Sigmoid colon (tissue), 7 donors: ENCODE measurements around the gene MRPS11. TPM values are rescaled to one million over a fixed set of nuclear protein-coding genes. Genes with fewer than 3 reads are reported as not detected.

Experiments
- DNase-seq: peaks from one replicate; pipeline ENCODE4 v3.0.0-alpha.2; 2019
- H3K27ac ChIP-seq, 4 donors: fragments of 200-600 bp; sonication (generic); one replicate each; pipeline ENCODE4 v1.5.1; 2016 to 2019; ENCODE audit warnings: mild to moderate bottlenecking in 1 of 4
- H3K27me3 ChIP-seq, 3 donors: fragments of 200-600 bp; sonication (generic); one replicate each; pipeline ENCODE4 v1.5.1; 2019; ENCODE audit warnings: mild to moderate bottlenecking in 1 of 3
- H3K36me3 ChIP-seq, 4 donors: fragments of 200-600 bp; sonication (generic); one replicate each; pipeline ENCODE4 v1.5.1; 2016 to 2019
- H3K4me1 ChIP-seq, 4 donors: fragments of 200-600 bp; sonication (generic); one replicate each; pipeline ENCODE4 v1.5.1; 2017 to 2019
- H3K4me3 ChIP-seq, 4 donors: fragments of 200-600 bp; sonication (generic); one replicate each; pipeline ENCODE4 v1.5.1; 2017 to 2019; ENCODE audit warnings: mild to moderate bottlenecking in 2 of 4, moderate library complexity in 1 of 4
- H3K9me3 ChIP-seq, 4 donors: fragments of 200-600 bp in 3 of 4; sonication (generic) in 3 of 4; one replicate each; pipeline versions ENCODE4 v1.5.1 to v1.6.1; 2013 to 2019
- EP300 ChIP-seq, 4 donors: sonication (generic); formaldehyde crosslinking; IDR thresholded peaks; one replicate each; pipeline ENCODE4 v1.6.1; 2017; ENCODE audit warnings: antibody characterized with exemption in 4 of 4
- POLR2A ChIP-seq, 2 donors: fragments of 450-650 bp; IDR thresholded peaks; one replicate each; pipeline ENCODE4 v1.6.1; 2016; ENCODE audit warnings: antibody characterized with exemption in 2 of 2, mild to moderate bottlenecking in 2 of 2, moderate library complexity in 2 of 2
- POLR2AphosphoS5 ChIP-seq, 4 donors: sonication (generic); formaldehyde crosslinking; IDR thresholded peaks; one replicate each; pipeline ENCODE4 v1.6.1; 2017; ENCODE audit warnings: antibody characterized with exemption in 4 of 4
- WGBS, 2 donors: extraction: QIAGEN DNeasy Blood & Tissue Kit; methylation state at CpG; one replicate each; pipeline ENCODE4 v1.1.7; 2013; 5-methylcytosine and 5-hydroxymethylcytosine counted together
- intact Hi-C: fragments of 100-400 bp; cut with DNase I; formaldehyde crosslinking; loops from one replicate; pipeline ENCODE4 v1.15.1; 2023
- polyA plus RNA-seq, 3 donors: library from polyadenylated mRNA; stranded (reverse); fragments of 200-250 nt; gene quantifications; one replicate each; pipeline ENCODE4 v1.2.3, GENCODE V29; 2013
- total RNA-seq, 4 donors: library from RNA; depleted of rRNA; stranded (reverse); fragments of >200 nt; gene quantifications; one replicate each; pipeline ENCODE4 v1.1.0, GENCODE V29; 2016
- TF ChIP-seq, protein P1 (sequence below), 4 experiments: fragments of 450-650 bp in 3 of 4; fragments of 200-600 bp in 1 of 4; IDR thresholded peaks; one replicate each; pipeline ENCODE4 v1.5.1; 2016 to 2019; ENCODE audit warnings: antibody characterized with exemption in 4 of 4, mild to moderate bottlenecking in 3 of 4, moderate library complexity in 2 of 4
- donor health status: healthy with polysubstance abuse.
- donor health status: Bipolar disorder and iron deficiency.
- donor health status: healthy.

The MRPS11 gene
- total RNA-seq = 10 to 100 TPM; 18.8 to 46.0 (median 38.4) TPM
- 10 to 100 TPM; 56.6 to 84.6 (median 81.7) TPM for polyA plus RNA-seq

DNA sequence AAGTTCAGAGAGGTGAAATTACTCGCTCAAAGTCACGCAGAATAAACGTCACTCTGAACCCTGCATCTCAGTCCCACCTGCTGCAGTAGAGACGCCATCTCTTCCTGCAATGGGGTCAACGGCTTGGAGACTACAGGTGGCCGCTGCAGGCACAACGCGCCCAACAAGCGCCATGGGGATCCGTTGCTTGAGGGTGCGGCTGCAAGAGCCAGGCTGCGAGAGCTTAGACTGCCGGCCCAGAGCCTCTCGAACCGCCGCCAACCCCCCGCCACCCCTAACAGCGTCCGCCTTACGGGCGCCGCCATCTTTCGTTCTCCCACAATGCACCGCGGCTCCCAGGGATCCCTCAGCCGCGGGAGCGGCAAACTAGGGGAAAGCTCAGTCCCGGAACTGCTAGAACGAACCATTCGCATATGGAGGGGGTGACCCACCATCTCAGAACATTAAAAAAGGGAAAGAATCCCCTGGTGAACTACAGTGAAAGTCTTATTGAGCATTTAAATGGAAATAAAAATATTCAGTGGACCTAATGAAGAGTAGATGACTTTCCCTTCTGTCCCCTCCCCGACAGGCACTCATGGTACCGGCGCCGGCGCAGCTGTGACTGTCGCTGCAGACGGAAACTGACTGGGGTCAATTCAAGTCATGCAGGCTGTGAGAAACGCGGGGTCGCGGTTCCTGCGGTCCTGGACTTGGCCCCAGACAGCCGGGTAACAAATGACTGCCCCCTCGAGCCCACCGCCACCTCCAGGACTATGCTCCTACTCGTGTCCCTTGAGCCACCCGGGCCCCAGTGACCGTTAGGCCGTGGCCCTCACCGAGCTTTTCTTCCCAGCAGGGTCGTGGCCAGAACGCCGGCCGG lies at the start of gene MRPS11, which contains the start of gene MRPL46:
MRPS11 (plus strand) TSS at position 636 of the 862 bp plus-strand sequence; CDS start at position 646, 10 bp downstream.
MRPL46 (minus strand) TSS at position 316 of the 862 bp plus-strand sequence; CDS start at position 305, 11 bp downstream.
- H3K36me3 ChIP-seq = peaks cover 0 to 36% (median 19%) of the 10 kb centered on the region in 4 donors
- TF ChIP-seq POLR2A (IDR thresholded peaks at IDR 0.05) (no peak), EP300 (IDR thresholded peaks at IDR 0.05) (no peak), POLR2AphosphoS5 (IDR thresholded peaks at IDR 0.05) (peak; percentile 23 to 74 (median 60))
- TF ChIP-seq, protein P1, sequence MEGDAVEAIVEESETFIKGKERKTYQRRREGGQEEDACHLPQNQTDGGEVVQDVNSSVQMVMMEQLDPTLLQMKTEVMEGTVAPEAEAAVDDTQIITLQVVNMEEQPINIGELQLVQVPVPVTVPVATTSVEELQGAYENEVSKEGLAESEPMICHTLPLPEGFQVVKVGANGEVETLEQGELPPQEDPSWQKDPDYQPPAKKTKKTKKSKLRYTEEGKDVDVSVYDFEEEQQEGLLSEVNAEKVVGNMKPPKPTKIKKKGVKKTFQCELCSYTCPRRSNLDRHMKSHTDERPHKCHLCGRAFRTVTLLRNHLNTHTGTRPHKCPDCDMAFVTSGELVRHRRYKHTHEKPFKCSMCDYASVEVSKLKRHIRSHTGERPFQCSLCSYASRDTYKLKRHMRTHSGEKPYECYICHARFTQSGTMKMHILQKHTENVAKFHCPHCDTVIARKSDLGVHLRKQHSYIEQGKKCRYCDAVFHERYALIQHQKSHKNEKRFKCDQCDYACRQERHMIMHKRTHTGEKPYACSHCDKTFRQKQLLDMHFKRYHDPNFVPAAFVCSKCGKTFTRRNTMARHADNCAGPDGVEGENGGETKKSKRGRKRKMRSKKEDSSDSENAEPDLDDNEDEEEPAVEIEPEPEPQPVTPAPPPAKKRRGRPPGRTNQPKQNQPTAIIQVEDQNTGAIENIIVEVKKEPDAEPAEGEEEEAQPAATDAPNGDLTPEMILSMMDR (IDR thresholded peaks at IDR 0.05) = no peak
- peak; percentile 91 for DNase-seq
- peak within 1 kb of the TSS; percentile 83 to 89 (median 88) for H3K27ac ChIP-seq
- WGBS, 2 donors = 0% methylated on average over 55 of the region's 55 CpGs
- peaks cover 0 to 32% (median 28%) of the 10 kb centered on the region in 4 donors for H3K4me1 ChIP-seq
- intact Hi-C loops = no loop called here
- H3K9me3 ChIP-seq = no peaks in the 10 kb centered on the region
- peak within 1 kb of the TSS; percentile 62 to 86 (median 78) for H3K4me3 ChIP-seq
- no peaks in the 10 kb centered on the region for H3K27me3 ChIP-seq

DNA sequence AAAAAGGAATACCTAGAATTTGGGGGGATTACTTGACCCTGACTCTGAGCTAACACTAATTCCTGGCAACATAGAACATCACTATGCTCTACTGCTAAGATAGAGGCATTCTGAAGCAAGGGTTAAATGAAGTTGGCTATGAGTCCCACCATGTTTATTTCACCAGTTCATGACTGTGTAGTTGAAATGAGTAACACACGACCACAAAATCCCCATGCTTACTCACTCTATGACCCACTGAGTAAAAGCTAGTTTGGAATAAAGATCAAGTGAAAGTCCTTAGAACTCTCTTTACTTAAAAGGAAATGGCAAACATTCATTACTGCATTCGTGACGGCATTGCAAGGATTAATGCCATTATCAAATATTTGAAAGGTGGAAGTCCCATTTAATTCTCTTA lies 47.7 kb upstream of the MRPS11 start:
- H3K4me1 ChIP-seq = no peaks in the 10 kb centered on the region
- H3K27ac ChIP-seq = no peak overlapping the region
- H3K9me3 ChIP-seq = no peaks in the 10 kb centered on the region
- H3K36me3 ChIP-seq = no peaks in the 10 kb centered on the region
- TF ChIP-seq POLR2A (IDR thresholded peaks at IDR 0.05) (no peak), EP300 (IDR thresholded peaks at IDR 0.05) (no peak), POLR2AphosphoS5 (IDR thresholded peaks at IDR 0.05) (no peak)
- TF ChIP-seq, protein P1 (IDR thresholded peaks at IDR 0.05) = no peak
- intact Hi-C loops = no loop called here
- no peak overlapping the region for H3K4me3 ChIP-seq
- no peaks in the 10 kb centered on the region for H3K27me3 ChIP-seq
- 47 to 54% methylated on average over 3 of the region's 3 CpGs for WGBS, 2 donors
- DNase-seq = no peak

DNA sequence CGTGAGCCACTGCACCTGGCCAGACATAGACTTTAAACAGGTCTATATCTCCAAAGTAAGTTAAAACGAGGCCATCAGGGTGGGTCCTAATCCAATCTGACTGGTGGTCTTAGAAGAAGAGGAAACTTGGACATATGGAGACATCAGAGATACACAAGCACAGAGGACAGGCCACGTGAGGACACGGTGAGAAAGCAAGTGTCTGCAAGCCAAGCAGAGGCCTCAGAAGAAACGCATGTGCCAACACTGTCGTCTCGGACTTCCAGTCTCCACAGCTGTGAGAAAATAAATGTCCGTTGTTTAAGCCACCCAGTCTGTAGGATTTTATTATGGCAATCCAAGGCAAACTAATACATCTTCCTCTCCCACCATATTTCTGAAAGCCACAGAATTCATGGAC lies 44.2 kb upstream of the MRPS11 start:
- no peak for DNase-seq
- Histone ChIP-seq H3K9me3 (no peaks in the 10 kb centered on the region), H3K36me3 (no peaks in the 10 kb centered on the region), H3K27ac (no peak overlapping the region), H3K4me3 (no peak overlapping the region), H3K4me1 (no peaks in the 10 kb centered on the region), H3K27me3 (no peaks in the 10 kb centered on the region)
- intact Hi-C loops = no loop called here
- 77 to 85% methylated on average over 8 of the region's 8 CpGs for WGBS, 2 donors
- TF ChIP-seq EP300 (IDR thresholded peaks at IDR 0.05) (no peak), POLR2AphosphoS5 (IDR thresholded peaks at IDR 0.05) (no peak), POLR2A (IDR thresholded peaks at IDR 0.05) (no peak)
- TF ChIP-seq, protein P1 (IDR thresholded peaks at IDR 0.05) = no peak

DNA sequence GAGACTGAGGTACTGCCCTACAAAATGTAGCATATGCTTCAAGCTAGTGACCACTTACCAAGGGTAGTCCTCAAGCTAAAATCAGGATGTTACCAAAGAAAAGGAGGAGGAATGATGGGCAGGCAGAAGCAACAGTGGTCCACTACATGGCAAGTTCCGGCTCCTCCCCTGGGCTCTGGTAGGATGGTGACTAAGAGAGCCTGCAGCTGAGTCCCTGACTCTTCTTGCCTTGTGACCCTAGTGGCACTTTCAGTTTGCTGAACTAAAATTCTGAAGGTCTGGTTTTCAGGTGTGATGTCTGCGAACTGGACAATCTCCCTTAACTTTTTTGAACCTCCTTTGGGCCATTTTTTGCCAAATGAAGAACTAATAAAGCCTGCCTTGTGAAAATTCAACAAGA lies 41.2 kb upstream of the MRPS11 start:
- no peak for DNase-seq
- H3K9me3 ChIP-seq = no peaks in the 10 kb centered on the region
- no peak for TF ChIP-seq POLR2A (IDR thresholded peaks at IDR 0.05)
- TF ChIP-seq, protein P1 (IDR thresholded peaks at IDR 0.05) = no peak
- TF ChIP-seq POLR2AphosphoS5 (IDR thresholded peaks at IDR 0.05) = no peak
- TF ChIP-seq EP300 (IDR thresholded peaks at IDR 0.05) = no peak
- H3K27ac ChIP-seq = no peak overlapping the region
- no peaks in the 10 kb centered on the region for H3K27me3 ChIP-seq
- no peak overlapping the region for H3K4me3 ChIP-seq
- intact Hi-C loops = no loop called here
- H3K36me3 ChIP-seq = no peaks in the 10 kb centered on the region
- H3K4me1 ChIP-seq = no peaks in the 10 kb centered on the region
- WGBS, 2 donors = 54 to 78% methylated on average over 2 of the region's 2 CpGs
